Liver (tissue), 9 donors: Measurements from ENCODE around the gene HMG20A. TPM values are rescaled to one million over a fixed set of nuclear protein-coding genes. Genes with fewer than 3 reads are reported as not detected.

Experiments
- DNase-seq: peaks from one replicate; pipeline ENCODE4 v3.0.0-alpha.2; 2017; ENCODE audit warnings: low spot score
- H3K27ac ChIP-seq, 2 donors: one replicate each; pipeline ENCODE4 v1.7.0; 2013; ENCODE audit warnings: inconsistent platforms in 2 of 2, low read length in 2 of 2, control low read depth in 1 of 2, low read depth in 1 of 2, mild to moderate bottlenecking in 1 of 2
- H3K27me3 ChIP-seq, 4 donors: one replicate each; pipeline versions ENCODE4 v1.6.1 to v1.7.0; 2013; ENCODE audit warnings: low read length in 3 of 4, inconsistent platforms in 1 of 4, mild to moderate bottlenecking in 1 of 4, moderate library complexity in 1 of 4; ENCODE audit not compliant: control insufficient read depth in 4 of 4, insufficient read depth in 4 of 4
- H3K36me3 ChIP-seq, 4 donors: one replicate each; pipeline versions ENCODE4 v1.6.1 to v1.7.0; 2013; ENCODE audit warnings: low read length in 3 of 4, mild to moderate bottlenecking in 3 of 4, low read depth in 1 of 4, moderate library complexity in 1 of 4; ENCODE audit not compliant: control insufficient read depth in 4 of 4, insufficient read depth in 3 of 4
- H3K4me1 ChIP-seq, 4 donors: one replicate each; pipeline versions ENCODE4 v1.6.1 to v1.7.0; 2013; ENCODE audit warnings: low read length in 3 of 4, mild to moderate bottlenecking in 3 of 4, moderate library complexity in 1 of 4; ENCODE audit not compliant: control insufficient read depth in 4 of 4, insufficient read depth in 4 of 4
- H3K4me3 ChIP-seq, 3 donors: one replicate each; pipeline versions ENCODE4 v1.6.1 to v1.7.0; 2013; ENCODE audit warnings: low read length in 3 of 3, control low read depth in 1 of 3, low read depth in 1 of 3, mild to moderate bottlenecking in 1 of 3
- H3K9ac ChIP-seq, 2 donors: one replicate each; pipeline ENCODE4 v1.7.0; 2013; ENCODE audit warnings: low read length in 2 of 2, mild to moderate bottlenecking in 2 of 2, moderate library complexity in 2 of 2, control low read depth in 1 of 2, low read depth in 1 of 2
- H3K9me3 ChIP-seq, 4 donors: one replicate each; pipeline versions ENCODE4 v1.6.1 to v1.7.0; 2013; ENCODE audit warnings: low read length in 3 of 4; ENCODE audit not compliant: control insufficient read depth in 4 of 4
- ATF3 ChIP-seq: IDR thresholded peaks from 2 replicates; pipeline ENCODE4 v1.6.1; 2016; ENCODE audit warnings: antibody characterized with exemption
- EGR1 ChIP-seq, 2 donors: IDR thresholded peaks; 2 replicates each; pipeline ENCODE4 v1.6.1; 2016 to 2018; ENCODE audit warnings: antibody characterized with exemption in 2 of 2, low read depth in 2 of 2
- FOXA1 ChIP-seq: IDR thresholded peaks from 2 replicates; pipeline ENCODE4 v1.6.1; 2016; ENCODE audit warnings: antibody characterized with exemption
- FOXA2 ChIP-seq: IDR thresholded peaks from 2 replicates; pipeline ENCODE4 v1.6.1; 2016; ENCODE audit warnings: antibody characterized with exemption
- GABPA ChIP-seq, 2 donors: IDR thresholded peaks in 1 of 2; conservative IDR thresholded peaks in 1 of 2; 2 replicates each; pipeline ENCODE4 v1.6.1; 2016; ENCODE audit warnings: antibody characterized with exemption in 2 of 2, mild to moderate bottlenecking in 1 of 2, moderate library complexity in 1 of 2
- HNF4A ChIP-seq, 2 donors: conservative IDR thresholded peaks; 2 replicates each; pipeline ENCODE4 v1.6.1; 2016; ENCODE audit warnings: antibody characterized with exemption in 2 of 2, mild to moderate bottlenecking in 2 of 2
- HNF4G ChIP-seq: IDR thresholded peaks from 2 replicates; pipeline ENCODE4 v1.6.1; 2016; ENCODE audit warnings: antibody characterized with exemption
- JUND ChIP-seq, 2 donors: IDR thresholded peaks; 2 replicates each; pipeline ENCODE4 v1.6.1; 2016; ENCODE audit warnings: antibody characterized with exemption in 2 of 2
- MAX ChIP-seq: IDR thresholded peaks from 2 replicates; pipeline ENCODE4 v1.6.1; 2016; ENCODE audit warnings: antibody characterized with exemption
- NR2F2 ChIP-seq: IDR thresholded peaks from 2 replicates; pipeline ENCODE4 v1.6.1; 2016; ENCODE audit warnings: antibody characterized with exemption
- RAD21 ChIP-seq, 2 donors: IDR thresholded peaks; 2 replicates each; pipeline ENCODE4 v1.6.1; 2016; ENCODE audit warnings: antibody characterized with exemption in 2 of 2, mild to moderate bottlenecking in 2 of 2
- RXRA ChIP-seq, 2 donors: IDR thresholded peaks; 2 replicates each; pipeline ENCODE4 v1.6.1; 2017 to 2018; ENCODE audit warnings: antibody characterized with exemption in 2 of 2, mild to moderate bottlenecking in 1 of 2
- SP1 ChIP-seq: IDR thresholded peaks from 2 replicates; pipeline ENCODE4 v1.6.1; 2018; ENCODE audit warnings: antibody characterized with exemption, mild to moderate bottlenecking
- TAF1 ChIP-seq: conservative IDR thresholded peaks from 2 replicates; pipeline ENCODE4 v1.6.1; 2016; ENCODE audit warnings: antibody characterized with exemption, mild to moderate bottlenecking
- YY1 ChIP-seq: IDR thresholded peaks from 2 replicates; pipeline ENCODE4 v1.6.1; 2016; ENCODE audit warnings: antibody characterized with exemption, mild to moderate bottlenecking
- ZBTB33 ChIP-seq: IDR thresholded peaks from 2 replicates; pipeline ENCODE4 v1.6.1; 2016; ENCODE audit warnings: antibody characterized with exemption
- WGBS: extraction: QIAGEN DNeasy Blood & Tissue Kit; methylation state at CpG from one replicate; pipeline ENCODE4 v1.1.7; 2013; 5-methylcytosine and 5-hydroxymethylcytosine counted together
- polyA plus RNA-seq, 2 donors: library from polyadenylated mRNA; stranded (reverse) in 1 of 2; unstranded in 1 of 2; fragments of 200-250 nt in 1 of 2; fragments of >200 nt in 1 of 2; fragmentation: Nextera tagmentation in 1 of 2; extraction: Ambion mirVana in 1 of 2; gene quantifications; one replicate each; pipeline versions ENCODE4 v1.2.1 to v1.2.3, GENCODE V29; 2013 to 2015
- total RNA-seq, 2 donors: library from RNA; depleted of rRNA; stranded (reverse); fragments of >200 nt; gene quantifications; one replicate each; pipeline ENCODE4 v1.2.3, GENCODE V29; 2014
- TF ChIP-seq, protein P1 (sequence below): fragments of 150-350 bp; IDR thresholded peaks from 2 replicates; pipeline ENCODE4 v1.5.1; 2017; ENCODE audit warnings: improper control_type of control experiment, low read depth, low read length; ENCODE audit not compliant: missing input control
- TF ChIP-seq, protein P2 (sequence below): IDR thresholded peaks from 2 replicates; pipeline ENCODE4 v1.6.1; 2016; ENCODE audit warnings: antibody characterized with exemption, mild to moderate bottlenecking
- donor health status: healthy.
- donor health status: healthy.
- donor health status: healthy.
- donor health status: healthy.
- donor health status: healthy.

Gene HMG20A
- total and polyA plus RNA-seq, 4 donors: 7.7 to 19.4 (median 13.3) TPM

DNA sequence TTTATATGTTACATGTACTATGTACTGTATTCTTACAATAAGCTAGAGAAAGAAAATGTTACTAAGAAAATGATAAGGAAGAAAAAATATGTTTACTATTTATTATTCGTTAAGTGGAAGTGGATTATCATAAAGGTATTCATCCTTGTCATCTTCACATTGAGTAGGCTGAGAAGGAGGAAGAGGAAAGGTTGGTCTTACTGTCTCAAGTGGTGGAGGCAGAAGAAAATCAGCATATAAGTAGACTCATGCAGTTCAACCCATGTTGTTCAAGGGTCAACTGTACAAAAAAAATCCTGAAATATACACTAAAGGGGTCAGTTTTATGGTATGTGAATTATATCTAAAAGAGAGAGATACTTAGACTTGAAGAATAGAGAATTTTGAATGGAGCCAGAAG is 5.7 kb downstream of the HMG20A start:
- WGBS: 83% methylated on average over 1 of the region's 1 CpG
- Histone ChIP-seq H3K4me3 (no peak overlapping the region), H3K36me3 (no peaks in the 10 kb centered on the region), H3K27me3 (no peaks in the 10 kb centered on the region), H3K9me3 (no peaks in the 10 kb centered on the region), H3K9ac (no peak overlapping the region), H3K27ac (no peak overlapping the region), H3K4me1 (peaks cover 2 to 33% (median 18%) of the 10 kb centered on the region in 4 donors)
- DNase-seq: no peak
- no peak for TF ChIP-seq NR2F2
- TF ChIP-seq GABPA (IDR thresholded peaks at IDR 0.05 in 1 of 2, conservative IDR thresholded peaks at IDR 0.05 in 1 of 2): no peak
- TF ChIP-seq ZBTB33: no peak
- TF ChIP-seq HNF4A (conservative IDR thresholded peaks at IDR 0.05): no peak
- TF ChIP-seq, protein P1, sequence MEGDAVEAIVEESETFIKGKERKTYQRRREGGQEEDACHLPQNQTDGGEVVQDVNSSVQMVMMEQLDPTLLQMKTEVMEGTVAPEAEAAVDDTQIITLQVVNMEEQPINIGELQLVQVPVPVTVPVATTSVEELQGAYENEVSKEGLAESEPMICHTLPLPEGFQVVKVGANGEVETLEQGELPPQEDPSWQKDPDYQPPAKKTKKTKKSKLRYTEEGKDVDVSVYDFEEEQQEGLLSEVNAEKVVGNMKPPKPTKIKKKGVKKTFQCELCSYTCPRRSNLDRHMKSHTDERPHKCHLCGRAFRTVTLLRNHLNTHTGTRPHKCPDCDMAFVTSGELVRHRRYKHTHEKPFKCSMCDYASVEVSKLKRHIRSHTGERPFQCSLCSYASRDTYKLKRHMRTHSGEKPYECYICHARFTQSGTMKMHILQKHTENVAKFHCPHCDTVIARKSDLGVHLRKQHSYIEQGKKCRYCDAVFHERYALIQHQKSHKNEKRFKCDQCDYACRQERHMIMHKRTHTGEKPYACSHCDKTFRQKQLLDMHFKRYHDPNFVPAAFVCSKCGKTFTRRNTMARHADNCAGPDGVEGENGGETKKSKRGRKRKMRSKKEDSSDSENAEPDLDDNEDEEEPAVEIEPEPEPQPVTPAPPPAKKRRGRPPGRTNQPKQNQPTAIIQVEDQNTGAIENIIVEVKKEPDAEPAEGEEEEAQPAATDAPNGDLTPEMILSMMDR: no peak
- TF ChIP-seq FOXA2: no peak
- TF ChIP-seq SP1: no peak
- TF ChIP-seq EGR1 (IDR thresholded peaks at IDR 0.05; ENCODE audit: low read depth in 2 of 2): no peak

DNA sequence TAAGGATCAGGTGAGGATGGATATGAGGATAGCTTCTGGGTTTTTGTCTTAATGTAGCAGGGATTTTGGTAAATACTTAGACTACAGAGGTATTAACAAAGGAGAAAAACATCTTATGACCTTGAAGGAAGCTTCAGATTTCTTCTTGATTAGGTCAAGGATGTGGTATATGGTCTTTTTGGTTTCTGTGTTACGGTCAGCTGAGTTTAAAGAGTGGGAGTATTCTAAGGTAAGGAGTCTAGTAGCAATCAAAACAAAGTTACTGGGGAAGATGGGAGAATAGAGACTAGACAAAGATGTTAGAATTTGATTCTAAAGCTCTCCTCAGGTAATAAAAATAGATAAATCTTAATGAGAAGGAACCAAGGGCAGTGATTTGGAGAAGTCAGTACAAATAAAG is 6.2 kb downstream of the HMG20A start:
- H3K27me3 ChIP-seq: no peaks in the 10 kb centered on the region
- TF ChIP-seq RXRA (IDR thresholded peaks at IDR 0.05) (no peak), RAD21 (IDR thresholded peaks at IDR 0.05) (no peak), TAF1 (no peak), YY1 (no peak), JUND (IDR thresholded peaks at IDR 0.05) (no peak), ATF3 (no peak), MAX (no peak), GABPA (IDR thresholded peaks at IDR 0.05 in 1 of 2, conservative IDR thresholded peaks at IDR 0.05 in 1 of 2) (no peak), SP1 (no peak), FOXA2 (no peak), HNF4A (conservative IDR thresholded peaks at IDR 0.05) (no peak), HNF4G (no peak), NR2F2 (no peak), EGR1 (IDR thresholded peaks at IDR 0.05; ENCODE audit: low read depth in 2 of 2) (no peak), FOXA1 (no peak), ZBTB33 (no peak)
- TF ChIP-seq, protein P1: no peak
- TF ChIP-seq, protein P2, sequence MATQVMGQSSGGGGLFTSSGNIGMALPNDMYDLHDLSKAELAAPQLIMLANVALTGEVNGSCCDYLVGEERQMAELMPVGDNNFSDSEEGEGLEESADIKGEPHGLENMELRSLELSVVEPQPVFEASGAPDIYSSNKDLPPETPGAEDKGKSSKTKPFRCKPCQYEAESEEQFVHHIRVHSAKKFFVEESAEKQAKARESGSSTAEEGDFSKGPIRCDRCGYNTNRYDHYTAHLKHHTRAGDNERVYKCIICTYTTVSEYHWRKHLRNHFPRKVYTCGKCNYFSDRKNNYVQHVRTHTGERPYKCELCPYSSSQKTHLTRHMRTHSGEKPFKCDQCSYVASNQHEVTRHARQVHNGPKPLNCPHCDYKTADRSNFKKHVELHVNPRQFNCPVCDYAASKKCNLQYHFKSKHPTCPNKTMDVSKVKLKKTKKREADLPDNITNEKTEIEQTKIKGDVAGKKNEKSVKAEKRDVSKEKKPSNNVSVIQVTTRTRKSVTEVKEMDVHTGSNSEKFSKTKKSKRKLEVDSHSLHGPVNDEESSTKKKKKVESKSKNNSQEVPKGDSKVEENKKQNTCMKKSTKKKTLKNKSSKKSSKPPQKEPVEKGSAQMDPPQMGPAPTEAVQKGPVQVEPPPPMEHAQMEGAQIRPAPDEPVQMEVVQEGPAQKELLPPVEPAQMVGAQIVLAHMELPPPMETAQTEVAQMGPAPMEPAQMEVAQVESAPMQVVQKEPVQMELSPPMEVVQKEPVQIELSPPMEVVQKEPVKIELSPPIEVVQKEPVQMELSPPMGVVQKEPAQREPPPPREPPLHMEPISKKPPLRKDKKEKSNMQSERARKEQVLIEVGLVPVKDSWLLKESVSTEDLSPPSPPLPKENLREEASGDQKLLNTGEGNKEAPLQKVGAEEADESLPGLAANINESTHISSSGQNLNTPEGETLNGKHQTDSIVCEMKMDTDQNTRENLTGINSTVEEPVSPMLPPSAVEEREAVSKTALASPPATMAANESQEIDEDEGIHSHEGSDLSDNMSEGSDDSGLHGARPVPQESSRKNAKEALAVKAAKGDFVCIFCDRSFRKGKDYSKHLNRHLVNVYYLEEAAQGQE: no peak
- no peak overlapping the region for H3K27ac ChIP-seq
- no peaks in the 10 kb centered on the region for H3K9me3 ChIP-seq
- peaks cover 2 to 28% (median 16%) of the 10 kb centered on the region in 4 donors for H3K4me1 ChIP-seq
- H3K36me3 ChIP-seq: no peaks in the 10 kb centered on the region
- no peak overlapping the region for H3K9ac ChIP-seq
- DNase-seq: no peak
- no peak overlapping the region for H3K4me3 ChIP-seq
- WGBS: 88% methylated on average over 1 of the region's 1 CpG
